Activated CD8-positive, alpha-beta memory T cell treated with anti-CD3 and anti-CD28 coated beads for 48 hours (primary cell): Measurements from ENCODE around the gene CELF4.

Experiments used
- DNase-seq, 3 experiments: peaks; one replicate each; pipeline ENCODE4 v3.0.0-alpha.2; 2020; ENCODE audit warnings: low read depth in 2 of 3, low spot score in 2 of 3

The CELF4 gene

DNA sequence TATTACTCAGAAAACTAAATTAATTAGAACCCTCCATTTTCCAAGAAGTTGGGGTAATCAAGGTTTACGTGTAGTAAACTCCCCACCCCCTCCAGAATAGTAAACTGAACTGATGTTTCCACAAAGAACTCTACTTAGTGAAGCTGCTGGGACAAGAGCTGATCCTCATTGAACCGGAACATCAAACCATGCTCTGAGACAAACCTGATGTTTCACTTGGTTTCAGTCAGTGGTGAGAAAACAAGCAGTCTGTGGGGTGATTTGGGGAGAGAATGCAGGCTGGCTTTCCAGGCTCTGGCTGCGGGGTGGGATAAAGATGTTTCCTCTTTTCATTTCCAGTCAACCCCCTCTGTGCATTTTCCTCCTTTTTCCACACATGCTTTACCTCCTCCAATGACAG is 38.2 kb downstream of the CELF4 start:
- no peak for DNase-seq

- no peak for DNase-seq
Measured at GRCh38 chr18:37525262-37525585, 40.4 kb downstream of the CELF4 start.

- DNase-seq: no peak
Measured at GRCh38 chr18:37524498-37525261, 40.9 kb downstream of the CELF4 start.

GRCh38 chr18:37524139-37524497 is 41.5 kb downstream of the CELF4 start:
- no peak for DNase-seq

- no peak for DNase-seq
Measured at GRCh38 chr18:37521510-37522465, 43.8 kb downstream of the CELF4 start.

DNA sequence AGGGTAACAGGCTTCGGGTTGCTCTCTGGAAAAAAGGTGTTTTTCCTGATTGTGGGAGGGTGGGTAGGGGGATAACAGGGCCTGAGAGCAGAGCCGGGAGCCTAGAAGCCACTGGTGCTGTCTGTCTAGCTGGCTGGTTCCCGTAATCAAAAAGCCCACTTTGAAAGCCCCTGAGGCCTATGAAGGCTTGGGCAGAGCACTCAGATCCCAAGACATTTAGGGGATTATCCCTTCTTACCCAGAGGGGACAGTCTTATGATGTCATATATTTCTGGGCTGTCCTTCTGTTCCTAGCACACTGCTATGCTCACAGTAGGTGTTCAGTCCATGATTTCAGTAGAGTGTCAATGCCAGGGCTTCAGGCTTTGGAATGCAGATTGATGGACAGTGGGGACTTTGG is 45.1 kb downstream of the CELF4 start:
- DNase-seq: no peak

DNA sequence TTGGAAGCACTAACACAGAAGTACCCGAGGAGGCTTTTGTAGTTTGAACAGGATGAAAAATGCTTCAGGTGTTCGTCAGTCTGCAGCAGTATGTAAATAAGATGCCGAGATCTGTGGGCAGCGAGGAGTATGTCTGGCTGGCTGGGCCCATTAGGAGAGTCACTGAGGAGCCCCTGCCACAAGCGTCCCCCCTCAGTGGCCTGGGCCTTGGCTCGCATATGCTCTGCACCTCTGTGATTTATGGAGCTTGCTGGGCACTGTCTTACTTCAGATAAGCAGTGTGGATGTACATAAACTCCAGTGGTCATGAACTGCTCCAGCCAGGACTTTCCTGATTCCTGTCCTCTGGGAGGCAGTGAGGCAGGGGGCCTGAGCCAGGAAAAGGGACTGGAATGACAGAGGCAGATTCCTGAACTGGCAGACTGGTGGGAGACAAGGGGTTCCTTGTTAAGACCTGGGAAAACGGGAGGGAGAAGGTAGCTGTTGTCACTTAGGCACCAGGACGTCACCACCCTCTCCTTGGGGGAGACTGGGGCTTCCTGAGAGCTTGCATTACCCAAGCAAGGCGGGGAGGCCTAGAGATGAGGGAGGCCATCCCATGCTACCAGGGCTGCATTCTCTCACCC is 46.0 kb downstream of the CELF4 start:
- no peak for DNase-seq

DNA sequence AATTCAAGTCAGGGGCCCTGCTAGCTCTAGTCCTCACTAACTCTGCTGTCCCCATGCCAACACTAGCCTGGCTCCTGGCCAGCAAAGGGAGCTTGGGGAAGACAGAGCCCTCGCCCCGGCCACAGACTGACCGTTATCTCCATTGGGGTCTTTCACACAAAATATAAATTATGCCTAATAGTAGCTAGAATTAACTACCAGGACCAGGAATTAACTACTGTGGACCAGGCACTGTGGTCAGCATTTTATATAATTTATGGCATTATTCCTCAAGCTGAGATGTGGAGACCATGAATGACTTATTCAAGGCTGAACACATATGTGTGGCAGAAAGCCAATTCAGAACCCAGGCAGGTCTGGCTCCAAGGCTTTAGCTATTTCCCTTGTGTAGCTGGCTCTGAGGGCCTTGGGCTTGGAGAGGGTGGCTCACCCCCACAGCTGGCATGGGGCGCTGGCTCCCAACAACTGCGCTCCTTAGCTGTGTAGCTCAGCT is 49.2 kb downstream of the CELF4 start:
- DNase-seq: no peak

- DNase-seq: no peak
Measured at GRCh38 chr18:37514953-37515352, 50.6 kb downstream of the CELF4 start.

- DNase-seq: no peak
Measured at GRCh38 chr18:37512400-37512799, 53.2 kb downstream of the CELF4 start.

GRCh38 chr18:37511721-37512298 is 53.8 kb downstream of the CELF4 start:
- no peak for DNase-seq

DNA sequence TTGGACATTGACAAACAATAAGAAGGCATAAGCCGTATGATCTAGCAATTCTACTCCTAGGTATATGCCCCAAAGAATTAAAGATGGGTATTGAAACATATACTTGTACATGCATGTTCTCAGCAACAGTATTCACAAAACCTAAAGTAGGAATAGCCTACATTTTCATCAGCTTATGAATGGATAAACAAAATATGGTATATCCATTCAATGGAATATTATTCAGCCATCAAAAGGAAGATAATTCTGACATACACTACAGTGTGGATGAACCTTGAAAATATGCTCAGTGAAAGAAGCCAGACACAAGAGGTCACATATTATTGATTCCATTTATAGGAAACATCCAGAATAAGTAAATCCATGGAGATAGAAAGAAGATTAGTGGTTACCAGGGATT is 56.0 kb downstream of the CELF4 start:
- no peak for DNase-seq

GRCh38 chr18:37508207-37508606 is 57.4 kb downstream of the CELF4 start:
- no peak for DNase-seq

DNA sequence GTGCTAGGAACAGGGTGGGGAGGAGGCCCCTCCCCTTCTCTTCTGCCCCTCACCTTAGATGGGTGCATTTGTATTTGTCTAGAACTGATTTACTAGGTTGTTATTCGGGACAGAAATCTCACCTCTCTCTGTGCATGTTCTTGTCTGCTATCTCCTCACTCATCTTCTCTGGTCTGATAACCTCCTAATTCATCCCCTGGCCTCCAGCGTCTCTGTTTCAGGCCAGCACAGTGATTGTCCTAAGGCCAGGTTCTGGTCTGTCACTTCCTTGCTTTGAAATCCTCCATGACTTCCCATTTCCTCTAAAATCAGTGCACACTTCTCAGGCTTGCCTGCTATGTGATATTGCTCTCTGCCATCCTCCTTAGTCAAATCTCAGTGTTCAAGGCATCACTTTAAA is 58.4 kb downstream of the CELF4 start:
- DNase-seq: no peak

- DNase-seq: no peak
Measured at GRCh38 chr18:37506001-37506400, 59.6 kb downstream of the CELF4 start.

GRCh38 chr18:37505321-37505720 is 60.3 kb downstream of the CELF4 start:
- no peak for DNase-seq

- DNase-seq: no peak
Measured at GRCh38 chr18:37502601-37503000, 63.0 kb downstream of the CELF4 start.

DNA sequence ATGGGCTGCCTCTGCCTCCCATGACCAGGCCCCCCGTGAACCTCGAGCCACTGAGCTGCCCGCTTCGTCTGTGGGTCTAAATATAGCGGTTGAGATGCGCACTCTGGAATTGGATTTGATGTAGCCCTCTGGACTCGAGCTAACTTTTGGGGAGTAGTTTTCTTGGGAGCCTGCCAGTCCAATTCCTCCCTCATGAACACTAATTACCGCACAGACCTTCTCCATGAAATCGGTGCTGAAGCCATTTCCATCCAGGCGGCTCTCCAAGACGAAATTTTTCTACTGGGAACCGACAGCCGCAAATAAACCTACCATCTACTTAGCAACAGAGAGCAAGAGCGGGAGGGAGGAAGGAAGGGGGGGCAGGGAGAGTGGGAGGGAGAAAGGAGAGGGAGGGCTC is 63.6 kb downstream of the CELF4 start:
- DNase-seq: no peak

DNA sequence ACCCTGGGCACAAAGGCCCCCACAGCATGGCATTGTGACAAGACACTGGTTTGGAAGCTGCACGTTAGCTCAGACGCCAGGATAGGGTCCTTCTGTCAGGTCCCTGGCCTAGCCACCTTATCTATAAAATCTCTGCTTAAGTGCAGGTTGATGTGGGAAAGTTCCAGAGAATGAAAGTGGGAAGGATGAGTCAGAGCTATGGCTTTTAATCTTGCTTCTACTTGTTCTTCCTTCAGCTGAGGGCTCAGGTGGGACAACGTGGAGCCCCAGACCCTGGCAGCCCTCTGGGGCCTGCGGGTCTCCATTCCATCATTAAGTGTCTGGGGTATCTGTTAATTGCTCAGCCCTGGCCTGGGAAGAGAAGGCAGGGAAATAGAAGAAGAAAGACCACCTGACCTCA is 64.5 kb downstream of the CELF4 start:
- DNase-seq: no peak

GRCh38 chr18:37499913-37500312 is 65.7 kb downstream of the CELF4 start:
- DNase-seq: no peak

DNA sequence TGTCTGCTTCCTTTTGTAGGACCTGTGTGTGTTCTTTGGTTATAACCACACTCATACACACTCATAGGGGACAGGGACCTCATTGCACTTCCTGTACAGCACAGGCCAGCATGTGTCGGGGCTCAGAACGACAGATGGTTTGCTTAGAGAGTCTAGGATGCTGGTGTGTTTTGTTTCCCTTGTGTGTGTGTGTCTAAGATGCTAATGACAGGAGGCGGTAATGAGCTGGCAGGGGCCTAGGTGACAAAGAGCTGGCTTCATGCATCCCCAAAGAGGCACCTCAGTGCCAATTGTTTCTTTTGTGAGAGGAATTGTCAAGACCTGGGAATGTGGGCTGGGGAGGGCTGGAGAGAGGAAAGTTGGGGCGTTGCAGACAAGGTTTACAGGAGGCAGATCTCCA is 66.6 kb downstream of the CELF4 start:
- DNase-seq: no peak
